Measurements from ENCODE around the gene SFXN2.

DNA sequence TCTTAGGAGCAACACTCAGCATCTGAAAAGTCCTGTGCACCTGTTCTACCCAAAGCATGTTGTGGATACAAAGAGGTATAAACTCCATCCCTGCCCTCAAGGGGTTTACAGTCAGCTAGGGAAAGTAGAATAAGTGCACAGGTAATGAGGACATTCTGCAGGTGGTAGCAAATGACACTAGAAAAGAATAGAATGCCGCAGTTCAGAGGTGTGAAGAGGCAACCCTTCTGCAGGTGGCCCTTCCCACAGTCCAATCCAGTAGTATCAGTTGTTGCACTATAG is 66.0 kb downstream of the SFXN2 start:
- TF ChIP-seq, protein P1, sequence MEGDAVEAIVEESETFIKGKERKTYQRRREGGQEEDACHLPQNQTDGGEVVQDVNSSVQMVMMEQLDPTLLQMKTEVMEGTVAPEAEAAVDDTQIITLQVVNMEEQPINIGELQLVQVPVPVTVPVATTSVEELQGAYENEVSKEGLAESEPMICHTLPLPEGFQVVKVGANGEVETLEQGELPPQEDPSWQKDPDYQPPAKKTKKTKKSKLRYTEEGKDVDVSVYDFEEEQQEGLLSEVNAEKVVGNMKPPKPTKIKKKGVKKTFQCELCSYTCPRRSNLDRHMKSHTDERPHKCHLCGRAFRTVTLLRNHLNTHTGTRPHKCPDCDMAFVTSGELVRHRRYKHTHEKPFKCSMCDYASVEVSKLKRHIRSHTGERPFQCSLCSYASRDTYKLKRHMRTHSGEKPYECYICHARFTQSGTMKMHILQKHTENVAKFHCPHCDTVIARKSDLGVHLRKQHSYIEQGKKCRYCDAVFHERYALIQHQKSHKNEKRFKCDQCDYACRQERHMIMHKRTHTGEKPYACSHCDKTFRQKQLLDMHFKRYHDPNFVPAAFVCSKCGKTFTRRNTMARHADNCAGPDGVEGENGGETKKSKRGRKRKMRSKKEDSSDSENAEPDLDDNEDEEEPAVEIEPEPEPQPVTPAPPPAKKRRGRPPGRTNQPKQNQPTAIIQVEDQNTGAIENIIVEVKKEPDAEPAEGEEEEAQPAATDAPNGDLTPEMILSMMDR (IDR thresholded peaks at IDR 0.05; ENCODE audit: low read depth, low read length, poor library complexity, severe bottlenecking), result no peak
- no peak for TF ChIP-seq EZH2phosphoT487 (IDR thresholded peaks at IDR 0.05; ENCODE audit: borderline replicate concordance, low read length)
